ENCODE measurements around the gene PCSK6.

Gene PCSK6

DNA sequence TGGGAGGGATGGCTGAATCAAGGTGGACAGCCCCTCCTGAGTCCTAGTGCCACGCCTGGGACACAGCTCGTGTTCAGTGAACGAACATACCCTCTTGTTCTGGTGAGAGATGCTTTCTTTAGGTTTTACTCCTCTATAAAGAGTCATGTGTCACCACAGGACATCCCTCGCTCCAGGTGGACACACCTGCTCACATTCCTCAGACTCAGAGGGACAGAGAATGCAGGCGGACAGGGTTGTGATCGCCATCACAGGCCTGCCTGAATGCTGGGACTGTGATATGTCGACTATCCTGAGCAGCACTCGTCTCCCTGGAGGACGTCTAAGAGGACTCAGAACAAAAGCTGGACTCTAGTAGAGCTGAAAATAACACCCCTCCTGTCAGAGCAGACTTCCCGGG is 98.1 kb downstream of the PCSK6 start:
- TF ChIP-seq CTCF (IDR thresholded peaks at IDR 0.05), result no peak

- no peak for TF ChIP-seq CTCF (IDR thresholded peaks at IDR 0.05)
Observed at GRCh38 chr15:101390462-101390861, 99.0 kb downstream of the PCSK6 start.

- TF ChIP-seq CTCF (IDR thresholded peaks at IDR 0.05), result no peak
Observed at GRCh38 chr15:101390060-101390459, 99.4 kb downstream of the PCSK6 start.

- no peak for TF ChIP-seq CTCF (IDR thresholded peaks at IDR 0.05)
Observed at GRCh38 chr15:101389362-101389761, 100.1 kb downstream of the PCSK6 start.

DNA sequence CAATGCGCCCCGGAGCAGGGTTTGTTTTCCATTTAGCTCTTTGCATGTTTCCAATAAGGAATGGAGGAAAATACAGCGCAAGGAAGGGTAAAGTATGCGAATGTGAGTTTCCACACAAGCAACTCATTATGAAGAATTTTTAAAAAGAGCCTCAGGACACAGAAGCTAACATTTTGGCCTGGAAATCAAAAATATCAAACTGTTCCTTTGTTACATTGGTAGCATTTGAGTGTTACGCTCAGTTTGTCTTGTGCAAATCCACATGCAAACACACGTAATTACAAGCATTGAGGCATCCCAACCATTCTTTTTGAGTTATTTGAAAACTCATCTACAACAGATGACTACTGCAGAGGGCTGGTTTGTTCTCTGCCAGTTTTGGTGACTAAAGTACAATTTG is 101.5 kb downstream of the PCSK6 start:
- no peak for TF ChIP-seq CTCF (IDR thresholded peaks at IDR 0.05)

DNA sequence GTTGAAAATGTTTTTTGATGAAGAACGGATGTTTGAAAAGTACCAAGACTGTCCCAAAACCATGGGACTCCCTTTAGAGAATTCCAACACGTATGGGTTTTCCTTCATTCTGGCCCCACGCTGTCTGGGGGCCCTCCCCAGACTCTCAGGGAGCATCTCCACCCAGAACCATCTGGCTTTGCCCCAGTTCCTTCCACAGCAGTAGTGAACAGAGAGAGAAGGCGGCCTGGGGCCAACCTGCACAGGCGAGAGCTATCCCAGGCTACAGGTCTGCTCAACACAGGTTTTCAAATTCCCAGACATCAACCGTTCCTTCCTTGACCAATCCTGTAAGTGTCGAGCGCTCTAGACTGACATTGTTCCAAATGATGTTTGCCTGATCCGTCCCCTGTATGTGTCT is 101.9 kb downstream of the PCSK6 start:
- no peak for TF ChIP-seq CTCF (IDR thresholded peaks at IDR 0.05)

GRCh38 chr15:101386967-101387366 is 102.5 kb downstream of the PCSK6 start:
- TF ChIP-seq CTCF (IDR thresholded peaks at IDR 0.05), result no peak

DNA sequence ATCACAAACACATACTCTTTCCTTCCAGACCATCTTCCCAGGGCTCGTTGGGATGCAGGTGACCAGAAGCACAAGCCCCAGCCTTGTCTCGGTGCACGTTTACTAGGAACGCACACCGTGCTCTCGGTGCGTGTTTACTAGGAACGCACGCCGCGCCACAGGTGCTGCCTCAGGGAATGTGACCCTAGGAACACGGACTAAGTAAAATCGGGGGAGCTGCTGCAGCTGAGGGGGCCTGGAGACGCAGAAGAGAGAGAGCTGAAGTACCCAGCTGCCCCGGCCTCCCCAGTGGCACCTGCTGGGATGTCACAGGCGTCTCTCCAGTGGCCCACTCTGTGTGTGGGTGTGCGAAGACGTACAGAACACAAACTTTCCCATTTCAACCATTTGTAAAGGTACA is 103.5 kb downstream of the PCSK6 start:
- TF ChIP-seq CTCF (IDR thresholded peaks at IDR 0.05), result no peak

Measured in LNCAP (cell line).